Panc1 (cell line): Measurements from ENCODE around the gene LPAR2. TPM values are rescaled to one million over a fixed set of nuclear protein-coding genes. Genes with fewer than 3 reads are reported as not detected.

Experiments used
- ATAC-seq: fragments of 200-7000 bp; cut with Tn5 transposase; 2 replicates; pipeline ENCODE4 v1.9.1; 2020; ENCODE audit warnings: mild to moderate bottlenecking, moderate library complexity
- BruUV-seq: library from RNA; stranded (reverse); fragments of 400-500 nt; replicated peaks from 2 replicates; lab custom pipeline; 2021; lab: Mats Ljungman, UMichigan
- CTCF ChIA-PET: fragments of 300-600 bp; sonication (Branson Sonifier 250); formaldehyde crosslinking; loops from one replicate; lab custom pipeline; 2022; ENCODE audit warnings: antibody characterized with exemption; lab: Charles Lee
- POLR2A ChIA-PET: fragments of 300-600 bp; sonication (Branson Sonifier 250); formaldehyde crosslinking; loops from one replicate; lab custom pipeline; 2022; ENCODE audit warnings: antibody characterized with exemption; lab: Charles Lee
- DNase-seq: peaks from one replicate; pipeline ENCODE4 v3.0.0-alpha.2; 2010; ENCODE audit warnings: low read depth, low spot score
- H3K27ac ChIP-seq: 2 replicates; pipeline ENCODE4 v1.5.1; 2011; ENCODE audit warnings: mild to moderate bottlenecking, low read length, inconsistent platforms
- H3K27me3 ChIP-seq: fragments of 200-500 bp; sonication (Bioruptor generic); 2 replicates; pipeline ENCODE4 v1.6.0; 2014; ENCODE audit warnings: low read length, inconsistent platforms; ENCODE audit not compliant: control insufficient read depth, insufficient read depth
- H3K36me3 ChIP-seq: fragments of 200-500 bp; sonication (Bioruptor generic); 2 replicates; pipeline ENCODE4 v1.5.1; 2014; ENCODE audit warnings: inconsistent platforms, mild to moderate bottlenecking, low read length, moderate library complexity; ENCODE audit not compliant: control insufficient read depth, insufficient read depth
- H3K4me1 ChIP-seq: 2 replicates; pipeline ENCODE4 v1.5.1; 2011; ENCODE audit warnings: inconsistent platforms, mild to moderate bottlenecking, low read length, moderate library complexity; ENCODE audit not compliant: control insufficient read depth, insufficient read depth
- H3K4me3 ChIP-seq, 2 experiments: 2 replicates each; pipeline ENCODE4 v1.5.1; 2011 to 2012; ENCODE audit warnings: low read depth in 2 of 2, low read length in 2 of 2, mild to moderate bottlenecking in 2 of 2, inconsistent platforms in 1 of 2, moderate library complexity in 1 of 2
- H3K9me3 ChIP-seq: fragments of 200-500 bp; sonication (Bioruptor generic); 2 replicates; pipeline ENCODE4 v1.5.1; 2014; ENCODE audit warnings: low read depth, mild to moderate bottlenecking, inconsistent platforms, low read length, moderate library complexity; ENCODE audit not compliant: control insufficient read depth, insufficient read depth
- CTCF ChIP-seq: fragments of 450-650 bp; IDR thresholded peaks from 2 replicates; pipeline ENCODE4 v1.5.1; 2017; ENCODE audit warnings: mild to moderate bottlenecking
- POLR2AphosphoS5 ChIP-seq: IDR thresholded peaks from 2 replicates; pipeline ENCODE4 v1.6.1; 2012; ENCODE audit warnings: mild to moderate bottlenecking, low read depth, low read length, moderate library complexity
- REST ChIP-seq, 2 experiments: IDR thresholded peaks; 2 replicates each; pipeline ENCODE4 v1.6.1; 2011 to 2012; ENCODE audit warnings: low read depth in 2 of 2, control low read depth in 1 of 2, low read length in 1 of 2, mild to moderate bottlenecking in 1 of 2, moderate library complexity in 1 of 2; ENCODE audit not compliant: insufficient read depth in 1 of 2
- SIN3A ChIP-seq: IDR thresholded peaks from 2 replicates; pipeline ENCODE4 v1.6.1; 2012; ENCODE audit warnings: low read depth, mild to moderate bottlenecking, low read length, moderate library complexity, borderline replicate concordance; ENCODE audit not compliant: insufficient read depth
- TCF7L2 ChIP-seq: IDR thresholded peaks from 2 replicates; pipeline ENCODE4 v1.6.1; 2011; ENCODE audit warnings: mild to moderate bottlenecking, low read depth, low read length, inconsistent platforms
- in situ Hi-C: cut with HindIII; loops from 2 replicates; pipeline ENCODE4 v1.10.0; 2016; ENCODE audit warnings: low sequenced_read_pairs, low pct_unique_long_range_greater_than_20kb
- intact Hi-C: fragments of 100-400 bp; cut with micrococcal nuclease; formaldehyde crosslinking; loops from one replicate; pipeline ENCODE4 v1.10.0; 2022; ENCODE audit not compliant: unreplicated experiment
- total RNA-seq: library from RNA; stranded (reverse); gene quantifications from one replicate; pipeline ENCODE4 v1.2.1, GENCODE V29; 2021; ENCODE audit not compliant: unreplicated experiment

Gene LPAR2
- total RNA-seq, 1 experiment from 2014 or later: 16.0 TPM

- in situ Hi-C loops (no loop called here), intact Hi-C loops (no loop called here)
- Histone ChIP-seq H3K4me1 (no peaks in the 10 kb centered on the region), H3K36me3 (no peaks in the 10 kb centered on the region), H3K27ac (no peak overlapping the region), H3K27me3 (no peaks in the 10 kb centered on the region), H3K9me3 (no peaks in the 10 kb centered on the region), H3K4me3 (no peak overlapping the region)
- no peak for ATAC-seq
- ChIA-PET POLR2A (interaction anchor here (0.6 kb wide), 1 partner anchor 287 kb away, joined by 4 read pairs; the partner anchor contains the start of gene ZNF253), CTCF (no interaction called here)
- TF ChIP-seq POLR2AphosphoS5: no peak
- no peak for TF ChIP-seq CTCF
- TF ChIP-seq REST (IDR thresholded peaks at IDR 0.05; ENCODE audit: insufficient read depth in 1 of 2, low read depth in 2 of 2, low read length in 1 of 2): no peak
- TF ChIP-seq SIN3A: no peak
- DNase-seq: no peak
- BruUV-seq: no TSS peak
Measured at GRCh38 chr19:19578252-19578651, 49.8 kb downstream of the LPAR2 start.

- no TSS peak for BruUV-seq
- in situ Hi-C loops (no loop called here), intact Hi-C loops (no loop called here)
- H3K27ac ChIP-seq: no peak overlapping the region
- H3K36me3 ChIP-seq: no peaks in the 10 kb centered on the region
- ATAC-seq: 0 out of 2 replicates have a peak, but pooled peaks have one; percentile 21
- no peaks in the 10 kb centered on the region for H3K4me1 ChIP-seq
- CTCF ChIA-PET: no interaction called here
- POLR2A ChIA-PET: no interaction called here
- no peak overlapping the region for H3K4me3 ChIP-seq
- H3K9me3 ChIP-seq: no peaks in the 10 kb centered on the region
- H3K27me3 ChIP-seq: no peaks in the 10 kb centered on the region
- no peak for DNase-seq
- TF ChIP-seq SIN3A: no peak
- no peak for TF ChIP-seq TCF7L2
- no peak for TF ChIP-seq CTCF
- no peak for TF ChIP-seq REST (IDR thresholded peaks at IDR 0.05; ENCODE audit: insufficient read depth in 1 of 2, low read depth in 2 of 2, low read length in 1 of 2)
- TF ChIP-seq POLR2AphosphoS5: no peak
Measured at GRCh38 chr19:19575411-19575810, 52.6 kb downstream of the LPAR2 start.

Other genes starting within 250 kb of the LPAR2 start
- 99.6 TPM for gene GATAD2A, start 222.5 kb downstream of the LPAR2 start, total RNA-seq
- 1.8 TPM for gene TSSK6, start 112.7 kb downstream of the LPAR2 start, total RNA-seq
- 287 TPM for gene NDUFA13, start 112.0 kb downstream of the LPAR2 start, total RNA-seq
- gene YJEFN3, start 99.3 kb downstream of the LPAR2 start, total RNA-seq: 6.1 TPM
- 0.46 TPM for gene CILP2, start 90.0 kb downstream of the LPAR2 start, total RNA-seq
- 8.3 TPM for gene PBX4, start 9.5 kb downstream of the LPAR2 start, total RNA-seq
- gene GMIP, start 15.4 kb upstream of the LPAR2 start, total RNA-seq: 18.1 TPM
- 62.3 TPM for gene ATP13A1, start 35.5 kb upstream of the LPAR2 start, total RNA-seq
- gene ZNF101, start 40.6 kb upstream of the LPAR2 start, total RNA-seq: 15.6 TPM
- 5.6 TPM for gene ZNF14, start 104.9 kb upstream of the LPAR2 start, total RNA-seq
- 11.4 TPM for gene ZNF506, start 193.5 kb upstream of the LPAR2 start, total RNA-seq
- gene ZNF253, start 237.7 kb upstream of the LPAR2 start, total RNA-seq: 8.9 TPM